GM12878 (cell line): ENCODE measurements around the gene MUSK. TPM values are rescaled to one million over a fixed set of nuclear protein-coding genes. Genes with fewer than 3 reads are reported as not detected.

Experiments used
- ATF7 ChIP-seq: fragments of 450-650 bp; IDR thresholded peaks from 2 replicates; pipeline ENCODE4 v1.6.1; 2016; ENCODE audit warnings: low read depth, mild to moderate bottlenecking
- BACH1 ChIP-seq: fragments of 450-650 bp; IDR thresholded peaks from 2 replicates; pipeline ENCODE4 v1.6.1; 2017; ENCODE audit warnings: mild to moderate bottlenecking, borderline replicate concordance
- CBFB ChIP-seq: IDR thresholded peaks from 2 replicates; pipeline ENCODE4 v1.6.1; 2016; ENCODE audit warnings: antibody characterized with exemption, low read depth
- CHD2 ChIP-seq: IDR thresholded peaks from 2 replicates; pipeline ENCODE4 v1.6.1; 2011; ENCODE audit warnings: low read depth, low read length, improper control_type of control experiment, borderline replicate concordance
- CREB1 ChIP-seq: IDR thresholded peaks from 2 replicates; pipeline ENCODE4 v1.6.1; 2012; ENCODE audit warnings: low read depth, mild to moderate bottlenecking, inconsistent platforms
- EED ChIP-seq: sonication (generic); IDR thresholded peaks from 2 replicates; pipeline ENCODE4 v1.6.1; 2016; ENCODE audit warnings: antibody characterized with exemption, low read depth
- EGR1 ChIP-seq, 2 experiments: IDR thresholded peaks; 1 replicate in 1 of 2; 2 replicates in 1 of 2; pipeline ENCODE4 v1.6.1; 2011 to 2012; ENCODE audit warnings: low read depth in 2 of 2, low read length in 2 of 2, borderline replicate concordance in 1 of 2, mild to moderate bottlenecking in 1 of 2, moderate library complexity in 1 of 2
- KLF5 ChIP-seq: fragments of 450-650 bp; IDR thresholded peaks from 2 replicates; pipeline ENCODE4 v1.6.1; 2014; ENCODE audit warnings: mild to moderate bottlenecking; ENCODE audit not compliant: partially characterized antibody
- MEF2A ChIP-seq: IDR thresholded peaks from 2 replicates; pipeline ENCODE4 v1.6.1; 2011; ENCODE audit warnings: low read depth, mild to moderate bottlenecking, low read length, moderate library complexity; ENCODE audit not compliant: insufficient read depth
- NBN ChIP-seq: fragments of 450-650 bp; IDR thresholded peaks from 2 replicates; pipeline ENCODE4 v1.6.1; 2016
- RFX5 ChIP-seq: IDR thresholded peaks from 2 replicates; pipeline ENCODE4 v1.6.1; 2011; ENCODE audit warnings: low read depth, low read length, improper control_type of control experiment
- SMAD1 ChIP-seq: fragments of 450-650 bp; IDR thresholded peaks from 2 replicates; pipeline ENCODE4 v1.6.1; 2018; ENCODE audit warnings: mild to moderate bottlenecking, low read depth; ENCODE audit not compliant: partially characterized antibody
- SMARCA5 ChIP-seq: fragments of 450-650 bp; IDR thresholded peaks from 2 replicates; pipeline ENCODE4 v1.6.1; 2017; ENCODE audit warnings: mild to moderate bottlenecking
- SREBF2 ChIP-seq: IDR thresholded peaks from 2 replicates; pipeline ENCODE4 v1.6.1; 2012; ENCODE audit warnings: mild to moderate bottlenecking, low read length
- STAT1 ChIP-seq: fragments of 450-650 bp; conservative IDR thresholded peaks from 2 replicates; pipeline ENCODE4 v1.6.1; 2014; ENCODE audit warnings: antibody characterized with exemption, mild to moderate bottlenecking
- TCF3 ChIP-seq: IDR thresholded peaks from 2 replicates; pipeline ENCODE4 v1.6.1; 2012; ENCODE audit warnings: low read depth, mild to moderate bottlenecking, low read length, borderline replicate concordance; ENCODE audit not compliant: insufficient read depth
- WRNIP1 ChIP-seq: IDR thresholded peaks from 2 replicates; pipeline ENCODE4 v1.6.1; 2011; ENCODE audit warnings: low read depth, low read length, improper control_type of control experiment, borderline replicate concordance
- ZZZ3 ChIP-seq: IDR thresholded peaks from 2 replicates; pipeline ENCODE4 v1.6.1; 2011; ENCODE audit warnings: low read depth; ENCODE audit not compliant: control insufficient read depth, insufficient read length
- polyA plus RNA-seq, 11 experiments: library from polyadenylated mRNA; depleted of rRNA in 4 of 11; unstranded in 6 of 11; stranded (reverse) in 5 of 11; fragments of >200 nt; fragmentation: Nextera tagmentation in 4 of 11; fragmentation: Illumina TruSeq in 1 of 11; extraction: Ambion mirVana in 4 of 11; extraction: Trizol in 1 of 11; gene quantifications; 1 replicate in 1 of 11; 2 replicates in 10 of 11; pipeline versions ENCODE4 v1.2.1 to v1.2.3, GENCODE V29; 2011 to 2016; ENCODE audit warnings: inconsistent platforms in 2 of 11, missing spikeins in 2 of 11, low read depth in 1 of 11
- total RNA-seq, 4 experiments: library from RNA; depleted of rRNA in 3 of 4; stranded (reverse); fragments of >200 nt in 3 of 4; fragmentation: Illumina TruSeq in 1 of 4; extraction: Trizol in 1 of 4; gene quantifications; 2 replicates each; pipeline versions ENCODE4 v1.2.1 to v1.2.3, GENCODE V29; 2013 to 2021
- TF ChIP-seq, protein P1 (sequence below): IDR thresholded peaks from 2 replicates; pipeline ENCODE4 v1.6.1; 2011; ENCODE audit warnings: low read depth, low read length, improper control_type of control experiment, borderline replicate concordance
- TF ChIP-seq, protein P2 (sequence below): fragments of 450-650 bp; conservative IDR thresholded peaks from 2 replicates; pipeline ENCODE4 v1.6.1; 2017; ENCODE audit warnings: mild to moderate bottlenecking, moderate library complexity
- TF ChIP-seq, protein P3 (sequence below): fragments of 450-650 bp; IDR thresholded peaks from 2 replicates; pipeline ENCODE4 v1.6.1; 2017; ENCODE audit warnings: borderline replicate concordance
- TF ChIP-seq, protein P4 (sequence below): fragments of 450-650 bp; IDR thresholded peaks from 2 replicates; pipeline ENCODE4 v1.6.1; 2018; ENCODE audit warnings: borderline replicate concordance, mild to moderate bottlenecking; ENCODE audit not compliant: partially characterized antibody
- TF ChIP-seq, protein P5 (sequence below): fragments of 450-650 bp; IDR thresholded peaks from 2 replicates; pipeline ENCODE4 v1.6.1; 2017; ENCODE audit warnings: mild to moderate bottlenecking, low read depth, inconsistent platforms; ENCODE audit not compliant: poor library complexity, severe bottlenecking

MUSK gene
- total and polyA plus RNA-seq, 10 of the 15 experiments (the other 5 are each of a cell fraction or from before 2014, with no cell fraction given) = 0.04 to 0.19 (median 0.10) TPM; not detected in 5

DNA sequence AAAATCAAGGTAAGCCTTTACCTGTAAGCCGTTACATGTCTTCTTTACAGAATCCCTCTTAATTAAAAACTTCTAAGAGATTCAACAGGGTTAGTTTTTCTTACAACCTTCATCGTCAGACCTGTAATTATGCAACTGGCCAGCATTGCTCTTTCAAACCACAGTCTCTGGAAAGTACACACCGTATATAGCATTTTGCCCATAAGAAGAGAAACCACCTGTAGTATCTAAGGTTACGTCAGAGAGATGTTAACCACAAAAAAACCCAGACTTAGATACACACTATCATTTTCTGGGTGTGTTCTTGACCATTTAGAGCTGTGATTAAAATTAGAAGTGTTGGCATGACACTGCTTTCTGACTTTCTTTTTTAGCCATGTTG is 140.0 kb downstream of the MUSK start (continued):
- peak; percentile 97 for TF ChIP-seq MEF2A
- TF ChIP-seq ZZZ3 = no peak
- peak; percentile 77 for TF ChIP-seq KLF5
- TF ChIP-seq EED = peak; percentile 11; the same call in 1 of the 2 replicates
- no peak for TF ChIP-seq WRNIP1
- TF ChIP-seq RFX5 = no peak
- TF ChIP-seq, protein P1, sequence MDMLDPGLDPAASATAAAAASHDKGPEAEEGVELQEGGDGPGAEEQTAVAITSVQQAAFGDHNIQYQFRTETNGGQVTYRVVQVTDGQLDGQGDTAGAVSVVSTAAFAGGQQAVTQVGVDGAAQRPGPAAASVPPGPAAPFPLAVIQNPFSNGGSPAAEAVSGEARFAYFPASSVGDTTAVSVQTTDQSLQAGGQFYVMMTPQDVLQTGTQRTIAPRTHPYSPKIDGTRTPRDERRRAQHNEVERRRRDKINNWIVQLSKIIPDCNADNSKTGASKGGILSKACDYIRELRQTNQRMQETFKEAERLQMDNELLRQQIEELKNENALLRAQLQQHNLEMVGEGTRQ = no peak
- TF ChIP-seq EGR1 (IDR thresholded peaks at IDR 0.05; ENCODE audit: borderline replicate concordance in 1 of 2, low read depth in 2 of 2, low read length in 2 of 2) = no peak
- peak; percentile 69 for TF ChIP-seq NBN
- TF ChIP-seq, protein P2, sequence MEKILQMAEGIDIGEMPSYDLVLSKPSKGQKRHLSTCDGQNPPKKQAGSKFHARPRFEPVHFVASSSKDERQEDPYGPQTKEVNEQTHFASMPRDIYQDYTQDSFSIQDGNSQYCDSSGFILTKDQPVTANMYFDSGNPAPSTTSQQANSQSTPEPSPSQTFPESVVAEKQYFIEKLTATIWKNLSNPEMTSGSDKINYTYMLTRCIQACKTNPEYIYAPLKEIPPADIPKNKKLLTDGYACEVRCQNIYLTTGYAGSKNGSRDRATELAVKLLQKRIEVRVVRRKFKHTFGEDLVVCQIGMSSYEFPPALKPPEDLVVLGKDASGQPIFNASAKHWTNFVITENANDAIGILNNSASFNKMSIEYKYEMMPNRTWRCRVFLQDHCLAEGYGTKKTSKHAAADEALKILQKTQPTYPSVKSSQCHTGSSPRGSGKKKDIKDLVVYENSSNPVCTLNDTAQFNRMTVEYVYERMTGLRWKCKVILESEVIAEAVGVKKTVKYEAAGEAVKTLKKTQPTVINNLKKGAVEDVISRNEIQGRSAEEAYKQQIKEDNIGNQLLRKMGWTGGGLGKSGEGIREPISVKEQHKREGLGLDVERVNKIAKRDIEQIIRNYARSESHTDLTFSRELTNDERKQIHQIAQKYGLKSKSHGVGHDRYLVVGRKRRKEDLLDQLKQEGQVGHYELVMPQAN = no peak
- TF ChIP-seq CBFB = peak; percentile 95
- TF ChIP-seq TCF3 = 0 out of 2 replicates have a peak, but pooled peaks have one; percentile 16
- TF ChIP-seq, protein P3, sequence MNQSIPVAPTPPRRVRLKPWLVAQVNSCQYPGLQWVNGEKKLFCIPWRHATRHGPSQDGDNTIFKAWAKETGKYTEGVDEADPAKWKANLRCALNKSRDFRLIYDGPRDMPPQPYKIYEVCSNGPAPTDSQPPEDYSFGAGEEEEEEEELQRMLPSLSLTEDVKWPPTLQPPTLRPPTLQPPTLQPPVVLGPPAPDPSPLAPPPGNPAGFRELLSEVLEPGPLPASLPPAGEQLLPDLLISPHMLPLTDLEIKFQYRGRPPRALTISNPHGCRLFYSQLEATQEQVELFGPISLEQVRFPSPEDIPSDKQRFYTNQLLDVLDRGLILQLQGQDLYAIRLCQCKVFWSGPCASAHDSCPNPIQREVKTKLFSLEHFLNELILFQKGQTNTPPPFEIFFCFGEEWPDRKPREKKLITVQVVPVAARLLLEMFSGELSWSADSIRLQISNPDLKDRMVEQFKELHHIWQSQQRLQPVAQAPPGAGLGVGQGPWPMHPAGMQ = no peak
- TF ChIP-seq SMAD1 = no peak
- TF ChIP-seq, protein P4, sequence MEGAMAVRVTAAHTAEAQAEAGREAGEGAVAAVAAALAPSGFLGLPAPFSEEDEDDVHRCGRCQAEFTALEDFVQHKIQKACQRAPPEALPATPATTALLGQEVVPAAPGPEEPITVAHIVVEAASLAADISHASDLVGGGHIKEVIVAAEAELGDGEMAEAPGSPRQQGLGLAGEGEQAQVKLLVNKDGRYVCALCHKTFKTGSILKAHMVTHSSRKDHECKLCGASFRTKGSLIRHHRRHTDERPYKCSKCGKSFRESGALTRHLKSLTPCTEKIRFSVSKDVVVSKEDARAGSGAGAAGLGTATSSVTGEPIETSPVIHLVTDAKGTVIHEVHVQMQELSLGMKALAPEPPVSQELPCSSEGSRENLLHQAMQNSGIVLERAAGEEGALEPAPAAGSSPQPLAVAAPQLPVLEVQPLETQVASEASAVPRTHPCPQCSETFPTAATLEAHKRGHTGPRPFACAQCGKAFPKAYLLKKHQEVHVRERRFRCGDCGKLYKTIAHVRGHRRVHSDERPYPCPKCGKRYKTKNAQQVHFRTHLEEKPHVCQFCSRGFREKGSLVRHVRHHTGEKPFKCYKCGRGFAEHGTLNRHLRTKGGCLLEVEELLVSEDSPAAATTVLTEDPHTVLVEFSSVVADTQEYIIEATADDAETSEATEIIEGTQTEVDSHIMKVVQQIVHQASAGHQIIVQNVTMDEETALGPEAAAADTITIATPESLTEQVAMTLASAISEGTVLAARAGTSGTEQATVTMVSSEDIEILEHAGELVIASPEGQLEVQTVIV = no peak
- no peak; the same call in 1 of the 2 replicates for TF ChIP-seq BACH1
- TF ChIP-seq ATF7 = peak; percentile 99
- TF ChIP-seq CHD2 = no peak; the same call in 1 of the 2 replicates
- 0 out of 2 replicates have a peak, but pooled peaks have one; percentile 35 for TF ChIP-seq SMARCA5
- TF ChIP-seq, protein P5, sequence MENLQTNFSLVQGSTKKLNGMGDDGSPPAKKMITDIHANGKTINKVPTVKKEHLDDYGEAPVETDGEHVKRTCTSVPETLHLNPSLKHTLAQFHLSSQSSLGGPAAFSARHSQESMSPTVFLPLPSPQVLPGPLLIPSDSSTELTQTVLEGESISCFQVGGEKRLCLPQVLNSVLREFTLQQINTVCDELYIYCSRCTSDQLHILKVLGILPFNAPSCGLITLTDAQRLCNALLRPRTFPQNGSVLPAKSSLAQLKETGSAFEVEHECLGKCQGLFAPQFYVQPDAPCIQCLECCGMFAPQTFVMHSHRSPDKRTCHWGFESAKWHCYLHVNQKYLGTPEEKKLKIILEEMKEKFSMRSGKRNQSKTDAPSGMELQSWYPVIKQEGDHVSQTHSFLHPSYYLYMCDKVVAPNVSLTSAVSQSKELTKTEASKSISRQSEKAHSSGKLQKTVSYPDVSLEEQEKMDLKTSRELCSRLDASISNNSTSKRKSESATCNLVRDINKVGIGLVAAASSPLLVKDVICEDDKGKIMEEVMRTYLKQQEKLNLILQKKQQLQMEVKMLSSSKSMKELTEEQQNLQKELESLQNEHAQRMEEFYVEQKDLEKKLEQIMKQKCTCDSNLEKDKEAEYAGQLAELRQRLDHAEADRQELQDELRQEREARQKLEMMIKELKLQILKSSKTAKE = peak; percentile 86
- TF ChIP-seq CREB1 = peak; percentile 76
- no peak for TF ChIP-seq SREBF2
- TF ChIP-seq STAT1 = no peak
